ENCODE results near the gene TSG101. TPM values are rescaled to one million over a fixed set of nuclear protein-coding genes. Genes with fewer than 3 reads are reported as not detected.

Gene TSG101
- polyA plus RNA-seq, 1 experiment, result 118 TPM

- no peak overlapping the region for H3K27ac ChIP-seq (ENCODE audit: low read depth, low read length)
- H3K9me3 ChIP-seq (ENCODE audit: control insufficient read depth, insufficient read depth, low read length), result no peaks in the 10 kb centered on the region
- POLR2A ChIA-PET, result no interaction called here
- no peak for TF ChIP-seq CTCF (IDR thresholded peaks at IDR 0.05; ENCODE audit: low read depth, low read length)
- H3K27me3 ChIP-seq (ENCODE audit: control insufficient read depth, insufficient read depth, low read length), result no peaks in the 10 kb centered on the region
- no peak for DNase-seq (ENCODE audit: low read depth, low spot score)
- no peak overlapping the region for H3K4me3 ChIP-seq (ENCODE audit: low read depth, low read length)
- CTCF ChIA-PET, result interaction anchor here (0.7 kb wide), 1 partner anchor 43 kb away, joined by 3 read pairs; no protein-coding TSS in a partner anchor
Measured at GRCh38 chr11:18471995-18472394, 54.7 kb downstream of the TSG101 start.

GRCh38 chr11:18468961-18469360 lies 57.8 kb downstream of the TSG101 start:
- ChIA-PET POLR2A (interaction anchor here (0.5 kb wide), 1 partner anchor 147 kb away, joined by 3 read pairs; the partner anchor contains the start of gene GTF2H1), CTCF (no interaction called here)
- TF ChIP-seq CTCF (IDR thresholded peaks at IDR 0.05; ENCODE audit: low read depth, low read length), result no peak
- no peak for DNase-seq (ENCODE audit: low read depth, low spot score)
- Histone ChIP-seq H3K9me3 (ENCODE audit: control insufficient read depth, insufficient read depth, low read length) (no peaks in the 10 kb centered on the region), H3K4me3 (ENCODE audit: low read depth, low read length) (no peak overlapping the region), H3K27me3 (ENCODE audit: control insufficient read depth, insufficient read depth, low read length) (no peaks in the 10 kb centered on the region), H3K27ac (ENCODE audit: low read depth, low read length) (no peak overlapping the region)

GRCh38 chr11:18468059-18468458 lies 58.7 kb downstream of the TSG101 start:
- H3K27me3 ChIP-seq (ENCODE audit: control insufficient read depth, insufficient read depth, low read length), result no peaks in the 10 kb centered on the region
- no peak overlapping the region for H3K4me3 ChIP-seq (ENCODE audit: low read depth, low read length)
- H3K27ac ChIP-seq (ENCODE audit: low read depth, low read length), result no peak overlapping the region
- CTCF ChIA-PET, result no interaction called here
- DNase-seq (ENCODE audit: low read depth, low spot score), result no peak
- POLR2A ChIA-PET, result no interaction called here
- no peak for TF ChIP-seq CTCF (IDR thresholded peaks at IDR 0.05; ENCODE audit: low read depth, low read length)
- no peaks in the 10 kb centered on the region for H3K9me3 ChIP-seq (ENCODE audit: control insufficient read depth, insufficient read depth, low read length)

- Histone ChIP-seq H3K9me3 (ENCODE audit: control insufficient read depth, insufficient read depth, low read length) (no peaks in the 10 kb centered on the region), H3K27me3 (ENCODE audit: control insufficient read depth, insufficient read depth, low read length) (no peaks in the 10 kb centered on the region), H3K4me3 (ENCODE audit: low read depth, low read length) (no peak overlapping the region), H3K27ac (ENCODE audit: low read depth, low read length) (no peak overlapping the region)
- DNase-seq (ENCODE audit: low read depth, low spot score), result no peak
- TF ChIP-seq CTCF (IDR thresholded peaks at IDR 0.05; ENCODE audit: low read depth, low read length), result no peak
- CTCF ChIA-PET, result no interaction called here
- POLR2A ChIA-PET, result no interaction called here
Measured at GRCh38 chr11:18466402-18466801, 60.3 kb downstream of the TSG101 start.

GRCh38 chr11:18463439-18463838 lies 63.3 kb downstream of the TSG101 start:
- CTCF ChIA-PET, result interaction anchor here (0.5 to 0.9 kb wide), 2 partner anchors 10 to 222 kb away, joined by 3 to 4 read pairs; no protein-coding TSS in a partner anchor
- TF ChIP-seq CTCF (IDR thresholded peaks at IDR 0.05; ENCODE audit: low read depth, low read length), result no peak
- POLR2A ChIA-PET, result no interaction called here

More at GRCh38 chr11:18463439-18463838, 63.3 kb downstream of the TSG101 start:
- Histone ChIP-seq H3K4me3 (ENCODE audit: low read depth, low read length) (no peak overlapping the region), H3K9me3 (ENCODE audit: control insufficient read depth, insufficient read depth, low read length) (no peaks in the 10 kb centered on the region), H3K27me3 (ENCODE audit: control insufficient read depth, insufficient read depth, low read length) (peaks cover 2% of the 10 kb centered on the region), H3K27ac (ENCODE audit: low read depth, low read length) (no peak overlapping the region)
- no peak for DNase-seq (ENCODE audit: low read depth, low spot score)
